Measurements from ENCODE around the gene SMAGP. TPM values are rescaled to one million over a fixed set of nuclear protein-coding genes. Genes with fewer than 3 reads are reported as not detected.

The SMAGP gene
- polyA plus RNA-seq, 3 donors, result 19.2 to 23.9 (median 19.6) TPM

DNA sequence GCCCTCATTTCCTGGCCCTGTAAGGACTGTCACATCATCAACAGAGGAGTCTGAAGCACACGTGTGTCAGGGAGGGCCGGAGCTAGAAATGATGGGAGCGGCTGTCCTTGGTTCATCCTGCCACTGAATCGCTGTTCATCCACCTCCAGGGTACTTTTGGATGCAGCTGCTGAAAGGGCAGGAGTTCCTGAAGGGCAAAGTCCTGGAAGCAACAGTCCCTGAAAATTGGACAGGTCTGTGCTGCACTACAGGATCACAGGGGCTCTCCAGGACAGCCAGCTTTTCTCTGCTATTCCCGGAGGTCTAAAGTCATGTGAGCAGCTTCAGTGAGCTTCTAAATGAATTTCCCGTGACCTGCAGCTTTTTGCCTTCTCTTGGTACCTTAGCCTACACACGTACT lies 70.1 kb downstream of the SMAGP start:
- DNase-seq, result no peak

- no peak for DNase-seq
These were observed 70.8 kb downstream of the SMAGP start for GRCh38 chr12:51199366-51199945.

DNA sequence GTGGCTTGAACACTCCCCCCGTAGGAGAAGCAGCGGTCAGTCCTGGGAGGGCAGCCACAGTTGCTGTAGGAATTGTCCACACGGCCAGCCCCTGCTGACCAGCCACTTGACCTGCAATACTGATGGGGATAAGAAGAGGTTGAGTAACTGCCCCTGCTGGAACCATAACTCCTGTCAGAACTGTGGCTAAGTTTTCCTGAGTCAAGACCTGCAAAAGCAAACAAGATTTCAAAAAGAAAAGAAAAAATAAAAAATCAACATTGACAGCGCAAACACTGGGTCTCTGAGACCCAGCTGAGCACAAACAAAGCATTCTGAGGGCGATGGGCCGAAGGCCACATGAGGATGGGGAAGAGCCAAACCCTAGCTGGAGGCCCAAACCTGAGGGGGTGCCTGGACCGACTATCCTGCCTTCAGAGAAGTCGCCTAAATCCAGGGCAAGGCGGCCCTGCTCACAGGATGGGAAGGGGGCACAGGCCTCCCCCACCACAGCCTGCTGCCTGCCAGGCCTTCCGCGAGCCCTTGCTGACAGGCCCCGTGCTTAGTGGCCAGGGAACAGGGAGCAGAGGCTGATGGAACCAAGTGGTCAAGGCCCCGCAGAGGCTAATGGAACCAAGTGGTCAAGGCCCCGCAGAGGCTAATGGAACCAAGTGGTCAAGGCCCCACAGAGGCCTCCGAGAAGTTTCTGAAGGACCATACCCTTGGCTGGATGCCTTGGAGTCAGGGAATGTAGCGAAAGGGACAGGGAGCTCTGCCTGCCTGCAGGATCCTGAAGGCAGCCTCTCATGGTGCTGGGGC lies 71.4 kb downstream of the SMAGP start:
- DNase-seq, result no peak

- DNase-seq, result no peak
These were observed 72.3 kb downstream of the SMAGP start for GRCh38 chr12:51197736-51198567.

DNA sequence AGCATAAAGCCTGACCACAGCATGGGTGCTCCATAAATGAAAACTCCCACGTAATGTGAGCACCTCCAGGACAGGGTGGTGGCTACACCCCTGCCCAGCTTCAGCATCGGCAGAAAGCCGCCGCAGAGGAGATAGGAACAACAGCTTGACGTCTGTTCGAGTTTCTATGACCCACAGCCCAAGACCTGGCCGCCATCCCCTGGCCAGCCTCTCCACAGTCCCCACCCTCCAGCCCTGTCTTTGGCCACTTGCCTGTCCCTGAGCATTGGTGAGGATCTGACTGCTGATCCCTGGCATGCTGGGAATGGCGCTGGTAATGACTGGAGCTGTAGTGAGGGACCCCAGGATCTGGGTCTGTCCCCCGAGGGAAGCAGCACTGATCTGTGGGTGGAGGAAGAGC lies 73.7 kb downstream of the SMAGP start:
- DNase-seq, result no peak

GRCh38 chr12:51195841-51196240 lies 74.4 kb downstream of the SMAGP start:
- DNase-seq, result no peak

Other genes starting within 250 kb of the SMAGP start
- gene SLC11A2, start 244.0 kb downstream of the SMAGP start, polyA plus RNA-seq (ENCODE audit: insufficient read length in 3 of 3), result 10 to 100 TPM; 43.4 to 75.2 (median 60.4) TPM
- 100 to 1,000 TPM in 2 of 3 donors, 10 to 100 TPM in 1; 81.3 to 161 (median 149) TPM for gene LETMD1, start 222.1 kb downstream of the SMAGP start, polyA plus RNA-seq (ENCODE audit: insufficient read length in 3 of 3)
- 10 to 100 TPM; 35.3 to 42.4 (median 41.8) TPM for gene CSRNP2, start 186.8 kb downstream of the SMAGP start, polyA plus RNA-seq (ENCODE audit: insufficient read length in 3 of 3)
- 10 to 100 TPM; 50.1 to 55.3 (median 54.7) TPM for gene TFCP2, start 97.3 kb downstream of the SMAGP start, polyA plus RNA-seq (ENCODE audit: insufficient read length in 3 of 3)
- 10 to 100 TPM in 2 of 3 donors, 1 to 10 TPM in 1; 7.7 to 13.6 (median 12.9) TPM for gene POU6F1, start 52.4 kb downstream of the SMAGP start, polyA plus RNA-seq (ENCODE audit: insufficient read length in 3 of 3)
- 100 to 1,000 TPM; 264 to 290 (median 284) TPM for gene DAZAP2, start 31.6 kb downstream of the SMAGP start, polyA plus RNA-seq (ENCODE audit: insufficient read length in 3 of 3)
- gene BIN2, start 53.8 kb upstream of the SMAGP start, polyA plus RNA-seq (ENCODE audit: insufficient read length in 3 of 3), result 1 to 10 TPM; 2.6 to 3.7 (median 3.0) TPM
- gene CELA1, start 76.3 kb upstream of the SMAGP start, polyA plus RNA-seq (ENCODE audit: insufficient read length in 3 of 3), result not detected
- gene GALNT6, start 121.0 kb upstream of the SMAGP start, polyA plus RNA-seq (ENCODE audit: insufficient read length in 3 of 3), result 1 to 10 TPM; 4.5 to 6.6 (median 6.6) TPM
- 1 to 10 TPM; 2.8 to 5.2 (median 4.3) TPM for gene SLC4A8, start 154.4 kb upstream of the SMAGP start, polyA plus RNA-seq (ENCODE audit: insufficient read length in 3 of 3)

Measured in renal pelvis (tissue), 4 donors.